ENCODE measurements around the gene RTL10. TPM values are rescaled to one million over a fixed set of nuclear protein-coding genes. Genes with fewer than 3 reads are reported as not detected.

The RTL10 gene
- total RNA-seq, 8 experiments from 2014 or later = 10.5 to 13.9 (median 12.6) TPM

GRCh38 chr22:19862619-19863246 lies 8.1 kb upstream of the RTL10 start:
- H3K4me3 ChIP-seq = no peak overlapping the region
- H3K4me1 ChIP-seq (replicated peaks in 1 of 2) = no peaks in the 10 kb centered on the region
- in situ Hi-C loops (cut with MboI; ENCODE audit: low pct_unique_long_range_greater_than_20kb in 2 of 9, low sequenced_read_pairs in 9 of 9, unreplicated experiment in 9 of 9) = no loop called here
- WGBS, 10 experiments = 83 to 100% (median 91%) methylated on average over 1 to 9 of the region's 13 CpGs; no CpG with 5 or more reads in 1 of the 10 experiments
- no peak for ATAC-seq (replicated peaks in 6 of 8)
- H3K27ac ChIP-seq = no peak overlapping the region

GRCh38 chr22:19859861-19860510 lies 5.3 kb upstream of the RTL10 start:
- in situ Hi-C loops (cut with MboI; ENCODE audit: low pct_unique_long_range_greater_than_20kb in 2 of 9, low sequenced_read_pairs in 9 of 9, unreplicated experiment in 9 of 9) = no loop called here
- peaks cover 7 to 8% of the 10 kb centered on the region in 2 donors for H3K4me1 ChIP-seq (replicated peaks in 1 of 2)
- no peak overlapping the region for H3K27ac ChIP-seq
- no peak overlapping the region for H3K4me3 ChIP-seq
- no peak for ATAC-seq (replicated peaks in 6 of 8)
- WGBS, 10 experiments = 81 to 100% (median 93%) methylated on average over 3 to 8 of the region's 8 CpGs

DNA sequence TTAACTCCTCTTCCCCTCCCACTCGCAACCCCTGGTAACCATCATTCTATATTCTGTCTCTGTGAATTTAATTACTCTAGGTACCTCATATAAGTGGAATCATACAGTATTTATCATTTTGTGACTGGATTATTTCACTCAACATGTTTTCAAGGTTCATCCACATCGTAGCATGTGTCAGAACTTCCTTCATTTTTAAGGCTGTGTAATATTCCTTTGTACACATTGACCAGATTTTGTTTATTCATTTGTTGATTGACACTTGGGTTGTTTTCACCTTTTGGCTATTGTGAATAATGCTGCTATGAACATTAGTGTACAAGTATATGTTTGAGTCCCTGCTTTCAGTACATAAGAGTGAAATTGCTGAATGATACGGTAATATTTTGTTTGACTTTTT lies 2.7 kb upstream of the RTL10 start:
- in situ Hi-C loops (cut with MboI; ENCODE audit: low pct_unique_long_range_greater_than_20kb in 2 of 9, low sequenced_read_pairs in 9 of 9, unreplicated experiment in 9 of 9) = no loop called here
- WGBS, 10 experiments = 91 to 100% (median 100%) methylated on average over 2 to 3 of the region's 3 CpGs; no CpG with 5 or more reads in 1 of the 10 experiments
- peaks cover 16 to 18% of the 10 kb centered on the region in 2 donors for H3K4me1 ChIP-seq (replicated peaks in 1 of 2)
- no peak for ATAC-seq (replicated peaks in 6 of 8)
- H3K4me3 ChIP-seq = no peak overlapping the region
- no peak overlapping the region for H3K27ac ChIP-seq

GRCh38 chr22:19855504-19856409 lies 1.1 kb upstream of the RTL10 start:
- in situ Hi-C loops (cut with MboI; ENCODE audit: low pct_unique_long_range_greater_than_20kb in 2 of 9, low sequenced_read_pairs in 9 of 9, unreplicated experiment in 9 of 9) = no loop called here
- WGBS, 10 experiments = 0 to 100% (median 20%) methylated on average over 1 to 16 of the region's 24 CpGs; no CpG with 5 or more reads in 3 of the 10 experiments
- H3K27ac ChIP-seq = peak overlapping the region; percentile 92 to 99
- peak overlapping the region; percentile 69 to 97 (median 71) for H3K4me3 ChIP-seq
- peak in 3 of 8 experiments; percentile 14 to 26 (median 17) for ATAC-seq (replicated peaks in 6 of 8)
- peaks cover 16 to 18% of the 10 kb centered on the region in 2 donors for H3K4me1 ChIP-seq (replicated peaks in 1 of 2)

- Histone ChIP-seq H3K4me3 (peak overlapping the region; percentile 69 to 97 (median 71)), H3K27ac (peak overlapping the region; percentile 56 to 99), H3K4me1 (replicated peaks in 1 of 2) (peaks cover 16 to 18% of the 10 kb centered on the region in 2 donors)
- ATAC-seq (replicated peaks in 6 of 8) = peak; percentile 13 to 40 (median 27)
- WGBS, 10 experiments = 0 to 60% (median 3%) methylated on average over 1 to 10 of the region's 49 CpGs; no CpG with 5 or more reads in 4 of the 10 experiments
- in situ Hi-C loops (cut with MboI; ENCODE audit: low pct_unique_long_range_greater_than_20kb in 2 of 9, low sequenced_read_pairs in 9 of 9, unreplicated experiment in 9 of 9) = no loop called here
These were observed 546 bp downstream of the RTL10 start for GRCh38 chr22:19853879-19854777.

DNA sequence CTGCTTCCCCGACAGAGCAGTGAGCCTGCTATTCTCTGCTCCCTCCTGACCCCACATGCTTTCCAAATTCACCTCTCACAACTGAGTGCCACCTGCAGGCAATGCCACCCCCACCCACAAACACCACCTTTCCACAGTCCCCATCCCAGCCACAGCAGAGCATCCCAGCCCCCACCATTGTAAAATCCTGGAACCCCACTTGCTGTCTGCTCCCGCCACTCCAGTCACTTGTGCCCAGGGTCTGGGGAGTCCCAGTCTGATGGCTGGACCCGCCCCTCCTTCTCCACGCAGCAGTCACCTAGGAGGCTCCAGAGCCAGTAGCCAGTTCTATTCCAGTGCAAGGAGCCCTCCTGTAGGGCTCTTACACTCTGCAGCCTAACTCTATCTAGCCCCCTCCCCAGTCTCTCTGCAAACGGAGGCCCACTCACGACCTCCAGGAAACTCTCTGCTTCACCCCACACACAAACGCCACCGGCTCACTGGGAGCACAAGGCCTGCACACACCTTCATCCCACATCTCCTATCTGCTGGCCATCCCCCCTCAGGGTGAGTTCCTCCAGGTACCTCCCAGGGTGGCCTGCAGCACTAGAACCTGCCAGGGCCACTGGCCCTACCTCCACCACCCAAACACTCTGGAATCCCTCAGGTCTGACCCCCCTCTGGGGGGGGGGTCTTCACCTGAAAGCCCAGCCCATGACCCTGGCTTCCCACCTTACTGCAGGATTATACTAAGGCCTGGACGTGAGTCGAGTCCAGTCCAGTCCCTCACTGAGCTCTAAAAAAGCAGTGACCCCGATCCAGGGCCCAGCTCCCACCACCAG lies 1.4 kb downstream of the RTL10 start:
- Histone ChIP-seq H3K4me1 (replicated peaks in 1 of 2) (peaks cover 16 to 18% of the 10 kb centered on the region in 2 donors), H3K27ac (peak overlapping the region; percentile 56 to 99), H3K4me3 (peak overlapping the region; percentile 69 to 97 (median 71))
- 0 to 60% (median 44%) methylated on average over 1 to 6 of the region's 11 CpGs; no CpG with 5 or more reads in 5 of the 10 experiments for WGBS, 10 experiments
- in situ Hi-C loops (cut with MboI; ENCODE audit: low pct_unique_long_range_greater_than_20kb in 2 of 9, low sequenced_read_pairs in 9 of 9, unreplicated experiment in 9 of 9) = no loop called here
- ATAC-seq (replicated peaks in 6 of 8) = no peak

DNA sequence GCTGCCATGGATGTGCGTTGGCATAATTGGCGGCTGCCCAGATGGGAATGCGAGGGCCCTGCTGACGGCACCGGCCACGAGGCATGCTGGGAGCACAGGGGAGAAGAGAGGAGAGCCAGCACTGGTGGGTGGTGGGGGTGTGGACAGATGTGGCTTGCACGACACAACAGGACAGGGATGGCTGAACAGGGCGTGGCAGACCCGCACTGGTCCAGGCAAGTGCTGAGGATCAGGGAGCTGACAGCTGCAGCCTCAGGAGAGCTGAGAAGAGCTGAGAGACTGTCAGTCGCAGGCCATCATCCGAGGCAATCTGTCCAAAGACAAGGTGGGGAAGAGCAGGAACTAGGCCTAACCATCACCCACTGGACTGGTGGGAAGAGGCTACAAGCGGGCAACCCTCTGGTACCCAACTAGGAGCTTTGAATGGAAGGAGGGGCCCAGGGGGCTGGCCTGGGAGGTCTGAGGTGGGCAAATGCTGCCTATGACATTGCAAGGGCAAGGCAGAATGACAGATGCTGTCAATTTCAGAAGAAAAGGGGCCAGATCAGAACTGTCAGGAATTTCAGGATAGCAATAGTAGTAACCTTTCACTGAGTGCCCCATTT lies 2.4 kb downstream of the RTL10 start:
- Histone ChIP-seq H3K27ac (no peak overlapping the region), H3K4me3 (peak overlapping the region in 1 of 5 donors; percentile 80), H3K4me1 (replicated peaks in 1 of 2) (peaks cover 16 to 18% of the 10 kb centered on the region in 2 donors)
- in situ Hi-C loops (cut with MboI; ENCODE audit: low pct_unique_long_range_greater_than_20kb in 2 of 9, low sequenced_read_pairs in 9 of 9, unreplicated experiment in 9 of 9) = no loop called here
- no peak for ATAC-seq (replicated peaks in 6 of 8)
- 67 to 100% (median 100%) methylated on average over 1 to 2 of the region's 12 CpGs; no CpG with 5 or more reads in 7 of the 10 experiments for WGBS, 10 experiments

DNA sequence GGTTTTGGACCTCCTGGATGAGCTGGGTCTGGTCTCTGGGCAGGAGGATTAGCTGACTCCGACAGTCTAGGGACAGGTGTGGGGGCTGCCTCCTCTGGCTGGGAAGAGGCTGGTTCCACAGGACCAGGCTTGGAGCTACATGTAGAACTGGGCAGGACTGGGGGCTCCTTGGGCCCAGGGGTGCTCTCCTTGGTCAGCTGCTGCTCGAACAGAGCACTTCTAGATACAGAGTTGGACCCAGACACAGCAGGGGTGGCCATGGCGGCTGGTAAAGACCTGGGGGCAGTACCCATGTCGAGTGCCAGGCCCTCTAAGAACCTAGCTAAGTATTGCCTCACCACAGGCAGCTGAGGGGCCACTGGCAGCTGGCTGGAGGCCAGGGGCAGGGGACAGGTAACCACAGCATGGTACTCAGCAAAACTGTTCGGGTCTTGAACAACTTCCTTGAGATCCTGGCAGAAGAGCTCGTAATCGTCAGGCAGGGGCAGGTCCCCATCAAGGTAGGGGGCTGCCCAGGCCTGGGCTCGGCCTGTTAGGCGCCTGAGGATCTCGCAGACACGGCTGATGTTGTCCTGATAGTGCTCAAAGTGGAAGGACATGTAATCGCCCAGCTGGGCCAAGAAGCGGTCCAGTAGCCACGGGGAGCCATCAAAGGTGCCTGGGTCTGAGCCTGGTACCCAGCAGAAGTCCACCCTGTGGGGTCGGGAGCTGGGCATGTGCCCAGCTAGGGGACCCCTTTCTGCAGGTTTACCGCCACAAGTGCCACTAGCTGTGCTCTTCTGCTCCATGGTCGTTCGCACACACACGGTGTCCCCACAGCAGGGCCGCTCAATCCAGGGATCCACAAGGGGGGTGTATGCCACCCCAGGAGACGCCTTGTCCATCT lies 3.1 kb downstream of the RTL10 start:
- in situ Hi-C loops (cut with MboI; ENCODE audit: low pct_unique_long_range_greater_than_20kb in 2 of 9, low sequenced_read_pairs in 9 of 9, unreplicated experiment in 9 of 9) = no loop called here
- no peak overlapping the region for H3K27ac ChIP-seq
- ATAC-seq (replicated peaks in 6 of 8) = no peak
- H3K4me3 ChIP-seq = no peak overlapping the region
- peaks cover 16 to 18% of the 10 kb centered on the region in 2 donors for H3K4me1 ChIP-seq (replicated peaks in 1 of 2)
- 81 to 100% (median 94%) methylated on average over 1 to 13 of the region's 21 CpGs; no CpG with 5 or more reads in 4 of the 10 experiments for WGBS, 10 experiments

- no peak overlapping the region for H3K4me3 ChIP-seq
- H3K4me1 ChIP-seq (replicated peaks in 1 of 2) = peaks cover 10 to 13% of the 10 kb centered on the region in 2 donors
- in situ Hi-C loops (cut with MboI; ENCODE audit: low pct_unique_long_range_greater_than_20kb in 2 of 9, low sequenced_read_pairs in 9 of 9, unreplicated experiment in 9 of 9) = no loop called here
- ATAC-seq (replicated peaks in 6 of 8) = no peak
- WGBS, 10 experiments = 87 to 100% (median 95%) methylated on average over 1 to 5 of the region's 9 CpGs; no CpG with 5 or more reads in 6 of the 10 experiments
- H3K27ac ChIP-seq = no peak overlapping the region
These were observed 3.9 kb downstream of the RTL10 start for GRCh38 chr22:19850763-19851109.

- H3K27ac ChIP-seq = no peak overlapping the region
- ATAC-seq (replicated peaks in 6 of 8) = no peak
- 20 to 100% (median 92%) methylated on average over 1 to 6 of the region's 9 CpGs; no CpG with 5 or more reads in 2 of the 10 experiments for WGBS, 10 experiments
- H3K4me3 ChIP-seq = no peak overlapping the region
- in situ Hi-C loops (cut with MboI; ENCODE audit: low pct_unique_long_range_greater_than_20kb in 2 of 9, low sequenced_read_pairs in 9 of 9, unreplicated experiment in 9 of 9) = no loop called here
- peaks cover 8 to 11% of the 10 kb centered on the region in 2 donors for H3K4me1 ChIP-seq (replicated peaks in 1 of 2)
These were observed 4.6 kb downstream of the RTL10 start for GRCh38 chr22:19849835-19850762.
